Tibial nerve (tissue), 4 donors: ENCODE data around the gene DMGDH. TPM values are rescaled to one million over a fixed set of nuclear protein-coding genes. Genes with fewer than 3 reads are reported as not detected.
A peak's percentile ranks its signal among the peaks of the same experiment; 100 is the strongest.

Experiments used
- DNase-seq, 2 donors: peaks; one replicate each; pipeline ENCODE4 v3.0.0-alpha.2; 2019; ENCODE audit warnings: low spot score in 2 of 2
- H3K27ac ChIP-seq, 4 donors: fragments of 200-600 bp; sonication (generic) in 3 of 4; one replicate each; pipeline ENCODE4 v1.5.1; 2017 to 2019; ENCODE audit warnings: mild to moderate bottlenecking in 1 of 4
- H3K27me3 ChIP-seq, 2 donors: fragments of 200-600 bp; sonication (generic) in 1 of 2; one replicate each; pipeline versions ENCODE4 v1.5.1 to v1.6.0; 2017 to 2019
- H3K36me3 ChIP-seq, 3 donors: fragments of 200-600 bp; sonication (generic); one replicate each; pipeline ENCODE4 v1.5.1; 2018 to 2019
- H3K4me1 ChIP-seq, 4 donors: fragments of 200-600 bp; sonication (generic) in 3 of 4; one replicate each; pipeline ENCODE4 v1.5.1; 2017 to 2019
- H3K4me3 ChIP-seq, 4 donors: fragments of 200-600 bp; sonication (generic) in 3 of 4; one replicate each; pipeline ENCODE4 v1.5.1; 2017 to 2019; ENCODE audit warnings: mild to moderate bottlenecking in 1 of 4, moderate library complexity in 1 of 4
- H3K9me3 ChIP-seq, 4 donors: fragments of 200-600 bp; sonication (generic) in 3 of 4; one replicate each; pipeline ENCODE4 v1.5.1; 2017 to 2019
- CTCF ChIP-seq, 5 experiments: fragments of 200-600 bp in 3 of 5; fragments of 450-650 bp in 2 of 5; sonication (generic) in 3 of 5; IDR thresholded peaks; one replicate each; pipeline ENCODE4 v1.5.1; 2016 to 2019; ENCODE audit warnings: antibody characterized with exemption in 5 of 5, mild to moderate bottlenecking in 3 of 5, moderate library complexity in 2 of 5
- EP300 ChIP-seq, 2 donors: sonication (generic); formaldehyde crosslinking; IDR thresholded peaks; one replicate each; pipeline ENCODE4 v1.6.1; 2017; ENCODE audit warnings: antibody characterized with exemption in 2 of 2, mild to moderate bottlenecking in 1 of 2
- POLR2A ChIP-seq, 2 donors: fragments of 450-650 bp; IDR thresholded peaks; one replicate each; pipeline ENCODE4 v1.6.1; 2017; ENCODE audit warnings: antibody characterized with exemption in 2 of 2, mild to moderate bottlenecking in 2 of 2, moderate library complexity in 2 of 2
- WGBS, 2 donors: methylation state at CpG; one replicate each; pipeline ENCODE4 v1.1.5; 2018; 5-methylcytosine and 5-hydroxymethylcytosine counted together
- total RNA-seq, 4 donors: library from RNA; depleted of rRNA; stranded (reverse); fragments of >200 nt; gene quantifications; one replicate each; pipeline ENCODE4 v1.1.0, GENCODE V29; 2016

DMGDH gene
- total RNA-seq, 4 donors from 2014 or later, result 7.1 to 20.1 (median 11.8) TPM

DNA sequence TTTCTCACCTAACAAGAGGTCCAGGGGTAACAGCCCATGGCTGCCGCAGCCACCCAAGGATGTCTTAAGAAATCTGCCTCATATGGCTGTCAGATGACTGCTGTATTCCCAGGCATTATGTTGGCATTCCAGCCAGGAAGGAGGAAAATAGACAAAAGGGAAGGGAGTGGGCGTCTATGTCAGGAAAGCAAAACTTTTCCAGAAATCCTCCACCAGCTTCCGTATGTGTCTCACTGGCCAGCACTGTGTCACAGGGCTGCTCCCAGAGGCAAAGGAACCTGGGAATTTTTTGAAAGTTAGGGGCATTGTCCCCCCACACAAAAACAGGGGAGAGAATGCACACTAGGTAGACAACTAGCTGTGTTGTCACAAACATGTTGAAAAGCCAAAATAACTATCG, 7.3 kb upstream of the DMGDH start:
- H3K27me3 ChIP-seq, result no peaks in the 10 kb centered on the region
- no peaks in the 10 kb centered on the region for H3K4me1 ChIP-seq
- DNase-seq, result no peak
- 51 to 67% methylated on average over 4 of the region's 4 CpGs for WGBS, 2 donors
- peaks cover 0 to 12% (median 2%) of the 10 kb centered on the region in 4 donors for H3K9me3 ChIP-seq
- no peak overlapping the region for H3K27ac ChIP-seq
- no peak overlapping the region for H3K4me3 ChIP-seq
- peaks cover 0 to 13% (median 0%) of the 10 kb centered on the region in 3 donors for H3K36me3 ChIP-seq
- no peak for TF ChIP-seq POLR2A (IDR thresholded peaks at IDR 0.05)
- TF ChIP-seq EP300 (IDR thresholded peaks at IDR 0.05), result no peak
- no peak for TF ChIP-seq CTCF (IDR thresholded peaks at IDR 0.05)

- Histone ChIP-seq H3K27me3 (no peaks in the 10 kb centered on the region), H3K4me1 (no peaks in the 10 kb centered on the region), H3K27ac (no peak overlapping the region), H3K36me3 (peaks cover 0 to 4% (median 0%) of the 10 kb centered on the region in 3 donors), H3K4me3 (no peak overlapping the region), H3K9me3 (peaks cover 0 to 12% (median 2%) of the 10 kb centered on the region in 4 donors)
- 85 to 87% methylated on average over 11 of the region's 11 CpGs for WGBS, 2 donors
- no peak for DNase-seq
- TF ChIP-seq EP300 (IDR thresholded peaks at IDR 0.05) (no peak), CTCF (IDR thresholded peaks at IDR 0.05) (no peak), POLR2A (IDR thresholded peaks at IDR 0.05) (no peak)
These were observed 6.4 kb upstream of the DMGDH start for GRCh38 chr5:79075646-79076426.

GRCh38 chr5:79074641-79075040, 5.2 kb upstream of the DMGDH start:
- 77 to 83% methylated on average over 6 of the region's 6 CpGs for WGBS, 2 donors
- Histone ChIP-seq H3K9me3 (peaks cover 0 to 12% (median 2%) of the 10 kb centered on the region in 4 donors), H3K27ac (no peak overlapping the region), H3K27me3 (peaks cover 0 to 8% of the 10 kb centered on the region in 2 donors), H3K4me3 (no peak overlapping the region), H3K4me1 (peaks cover 0 to 10% (median 0%) of the 10 kb centered on the region in 4 donors), H3K36me3 (no peaks in the 10 kb centered on the region)
- TF ChIP-seq CTCF (IDR thresholded peaks at IDR 0.05) (no peak), POLR2A (IDR thresholded peaks at IDR 0.05) (no peak), EP300 (IDR thresholded peaks at IDR 0.05) (no peak)
- DNase-seq, result no peak

DNA sequence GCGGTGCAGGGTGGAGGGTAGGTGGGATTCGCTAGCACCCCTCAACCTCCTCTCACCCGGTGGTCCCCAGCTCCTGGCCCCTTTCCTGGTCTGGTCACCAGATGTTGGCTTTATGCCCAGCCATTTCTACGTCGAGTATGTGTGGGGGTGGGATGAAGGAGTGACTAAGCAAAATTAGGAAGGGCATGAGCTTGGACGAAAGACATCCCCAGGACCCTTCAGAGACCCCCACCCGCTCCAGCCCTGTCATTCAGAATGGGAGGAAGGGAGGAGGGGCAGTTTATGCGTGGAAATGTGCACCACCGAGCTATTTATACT, 835 bp upstream of the DMGDH start:
- TF ChIP-seq POLR2A (IDR thresholded peaks at IDR 0.05) (no peak), EP300 (IDR thresholded peaks at IDR 0.05) (no peak), CTCF (IDR thresholded peaks at IDR 0.05) (no peak)
- 20 to 22% methylated on average over 9 of the region's 9 CpGs for WGBS, 2 donors
- peak overlapping the region; percentile 38 to 80 (median 58) for H3K27ac ChIP-seq
- peak overlapping the region; percentile 18 to 62 (median 28) for H3K4me3 ChIP-seq
- peaks cover 0 to 14% of the 10 kb centered on the region in 2 donors for H3K27me3 ChIP-seq
- H3K4me1 ChIP-seq, result peaks cover 0 to 14% (median 0%) of the 10 kb centered on the region in 4 donors
- DNase-seq, result peak in 1 of 2 donors; percentile 26
- H3K36me3 ChIP-seq, result no peaks in the 10 kb centered on the region
- H3K9me3 ChIP-seq, result peaks cover 0 to 12% (median 2%) of the 10 kb centered on the region in 4 donors

DNA sequence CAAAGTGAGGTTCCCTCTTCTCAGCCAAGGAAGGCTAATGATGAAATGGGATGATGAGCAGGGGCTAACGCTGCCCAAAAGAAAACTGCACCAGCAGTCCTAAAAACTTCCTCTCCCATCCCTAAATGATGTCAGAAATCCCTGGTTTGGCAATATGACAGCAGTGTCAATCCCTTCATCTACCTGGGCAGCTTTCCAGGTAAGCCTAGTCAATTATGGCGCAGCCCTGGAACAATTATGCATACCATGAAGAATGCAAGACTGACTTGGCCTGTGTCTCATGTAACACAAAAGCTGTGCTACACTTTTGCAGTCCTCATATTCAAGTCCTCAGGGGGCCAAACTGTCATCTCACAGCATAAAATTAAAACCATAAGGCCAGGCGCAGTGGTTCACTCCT, 7.0 kb downstream of the DMGDH start:
- TF ChIP-seq CTCF (IDR thresholded peaks at IDR 0.05) (no peak), POLR2A (IDR thresholded peaks at IDR 0.05) (no peak), EP300 (IDR thresholded peaks at IDR 0.05) (no peak)
- no peak for DNase-seq
- WGBS, 2 donors, result 81 to 100% methylated on average over 3 of the region's 3 CpGs
- no peak overlapping the region for H3K4me3 ChIP-seq
- H3K9me3 ChIP-seq, result no peaks in the 10 kb centered on the region
- no peaks in the 10 kb centered on the region for H3K4me1 ChIP-seq
- no peaks in the 10 kb centered on the region for H3K27me3 ChIP-seq
- H3K27ac ChIP-seq, result no peak overlapping the region
- H3K36me3 ChIP-seq, result no peaks in the 10 kb centered on the region
